ENCODE results near the gene TNNC2.

DNA sequence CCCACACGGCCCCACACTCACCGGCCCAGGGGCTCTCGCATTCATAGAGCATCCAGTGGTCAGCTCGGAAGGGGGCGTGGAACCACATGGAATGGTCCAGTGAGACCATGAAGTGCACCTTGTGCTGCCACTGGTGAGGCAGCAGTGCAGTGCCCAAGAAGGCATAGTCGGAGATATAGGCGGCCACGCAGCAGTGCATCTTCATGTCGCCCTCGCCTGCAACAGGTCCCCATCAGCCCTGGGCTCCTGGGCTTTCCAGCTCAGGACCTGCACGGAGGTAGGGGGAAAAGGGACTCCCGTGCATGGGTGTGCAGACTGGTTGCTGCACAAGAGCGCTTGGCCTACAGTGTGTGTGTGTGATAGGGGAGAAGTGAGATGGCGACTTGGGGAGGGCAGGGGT is 16.4 kb upstream of the TNNC2 start:
- TF ChIP-seq CTCF (IDR thresholded peaks at IDR 0.05; ENCODE audit: extremely low read depth in 1 of 2, insufficient read depth in 1 of 2, low read depth in 1 of 2, low read length in 2 of 2) (no peak), POLR2AphosphoS5 (IDR thresholded peaks at IDR 0.05; ENCODE audit: insufficient read depth, low read depth, low read length) (no peak), POLR2A (IDR thresholded peaks at IDR 0.05; ENCODE audit: low read depth, low read length) (no peak), EZH2 (IDR thresholded peaks at IDR 0.05; ENCODE audit: borderline replicate concordance, low read depth, low read length, severe bottlenecking) (no peak), JUN (IDR thresholded peaks at IDR 0.05; ENCODE audit: borderline replicate concordance, insufficient read depth, insufficient read length, low read depth) (no peak), FOS (IDR thresholded peaks at IDR 0.05; ENCODE audit: borderline replicate concordance, insufficient read depth, low read length) (no peak), MYC (IDR thresholded peaks at IDR 0.05; ENCODE audit: low read depth, low read length) (no peak)
- TF ChIP-seq, protein P1, sequence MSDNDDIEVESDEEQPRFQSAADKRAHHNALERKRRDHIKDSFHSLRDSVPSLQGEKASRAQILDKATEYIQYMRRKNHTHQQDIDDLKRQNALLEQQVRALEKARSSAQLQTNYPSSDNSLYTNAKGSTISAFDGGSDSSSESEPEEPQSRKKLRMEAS (IDR thresholded peaks at IDR 0.05; ENCODE audit: insufficient read depth, insufficient read length): no peak

All from endothelial cell of umbilical vein (primary cell).